ENCODE data around the gene IL13RA1.
A peak's percentile ranks its signal among the peaks of the same experiment; 100 is the strongest.
"Not testable (repeated sequence)": the region's sequence is repeated elsewhere in the genome, so short reads cannot be mapped to it uniquely, and the experiment has no call there.

Gene IL13RA1

DNA sequence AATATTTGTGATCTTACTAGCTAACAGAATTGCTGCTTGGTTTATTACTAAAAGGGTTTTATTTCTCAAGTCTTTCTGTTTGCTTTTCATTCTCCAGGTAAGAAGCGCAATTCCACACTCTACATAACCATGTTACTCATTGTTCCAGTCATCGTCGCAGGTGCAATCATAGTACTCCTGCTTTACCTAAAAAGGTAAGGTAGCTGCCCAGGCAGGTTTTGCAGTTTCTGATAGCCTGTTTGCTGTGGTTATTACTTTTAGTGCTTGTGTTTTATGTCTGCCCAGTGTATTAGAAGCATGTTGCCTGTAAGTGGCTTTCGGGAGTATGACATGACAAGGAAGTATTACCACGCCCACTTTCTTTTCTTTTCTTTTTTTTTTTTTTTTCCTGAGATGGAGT lies 46.4 kb downstream of the IL13RA1 start:
- DNase-seq (ENCODE audit: low read depth in 2 of 2, low spot score in 1 of 2): no peak

DNA sequence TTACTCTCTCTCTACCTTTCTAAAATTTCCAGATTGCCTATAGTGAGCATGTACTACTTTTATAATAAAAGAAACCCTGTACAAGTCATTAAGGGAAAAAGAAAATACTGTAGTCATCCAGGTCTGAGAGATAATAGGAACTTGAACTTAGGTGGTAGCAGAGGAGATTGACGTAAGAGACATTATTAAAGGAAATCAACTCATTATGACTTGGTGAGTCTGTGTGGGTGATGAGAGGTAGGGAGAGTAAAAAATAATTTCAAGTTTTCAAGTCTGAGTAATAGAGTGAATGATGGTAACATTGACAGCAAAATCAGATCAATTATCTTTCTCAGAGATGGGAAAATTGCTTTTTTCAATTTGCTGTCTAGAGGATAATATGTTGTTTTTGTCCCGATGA lies 52.2 kb downstream of the IL13RA1 start:
- DNase-seq (ENCODE audit: low read depth in 2 of 2, low spot score in 1 of 2): no peak

DNA sequence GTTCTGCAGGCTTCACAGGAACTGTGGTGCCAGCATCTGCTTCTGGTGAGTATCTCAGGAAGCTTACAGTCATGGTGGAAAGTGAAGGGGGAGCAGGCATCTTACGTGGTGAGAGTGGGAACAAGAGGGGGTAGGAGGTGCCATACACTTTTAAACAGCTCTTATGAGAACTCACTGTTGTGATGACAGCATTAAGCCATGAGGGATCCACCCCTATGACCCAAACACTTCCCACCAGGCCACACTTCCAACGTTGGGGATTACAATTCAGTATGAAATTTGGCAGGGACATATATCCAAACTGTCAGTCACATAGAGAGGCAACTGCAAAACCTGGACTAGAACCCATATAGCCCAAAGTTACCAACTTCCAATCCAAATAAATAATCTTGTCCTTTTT lies 53.1 kb downstream of the IL13RA1 start:
- no peak for DNase-seq (ENCODE audit: low read depth in 2 of 2, low spot score in 1 of 2)

DNA sequence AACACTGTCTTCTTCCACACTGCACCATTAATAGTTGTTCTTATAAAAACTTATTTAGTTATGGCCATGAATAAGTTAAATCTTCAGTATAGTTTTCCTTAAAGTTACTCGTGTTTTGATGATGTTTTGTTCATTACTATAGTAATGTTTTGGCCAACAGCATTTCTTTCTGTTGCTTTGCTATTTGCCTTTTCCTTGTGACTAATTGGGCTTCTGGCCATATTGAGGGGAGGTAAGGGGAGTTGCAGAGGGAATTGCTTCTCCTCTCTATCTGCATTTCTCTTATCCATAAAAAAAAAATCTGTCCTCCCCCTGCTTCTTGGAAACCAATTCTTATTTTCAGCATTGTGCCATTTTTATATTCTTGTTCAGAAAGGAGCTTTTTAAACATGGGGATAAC lies 53.5 kb downstream of the IL13RA1 start:
- DNase-seq (ENCODE audit: low read depth in 2 of 2, low spot score in 1 of 2): no peak

DNA sequence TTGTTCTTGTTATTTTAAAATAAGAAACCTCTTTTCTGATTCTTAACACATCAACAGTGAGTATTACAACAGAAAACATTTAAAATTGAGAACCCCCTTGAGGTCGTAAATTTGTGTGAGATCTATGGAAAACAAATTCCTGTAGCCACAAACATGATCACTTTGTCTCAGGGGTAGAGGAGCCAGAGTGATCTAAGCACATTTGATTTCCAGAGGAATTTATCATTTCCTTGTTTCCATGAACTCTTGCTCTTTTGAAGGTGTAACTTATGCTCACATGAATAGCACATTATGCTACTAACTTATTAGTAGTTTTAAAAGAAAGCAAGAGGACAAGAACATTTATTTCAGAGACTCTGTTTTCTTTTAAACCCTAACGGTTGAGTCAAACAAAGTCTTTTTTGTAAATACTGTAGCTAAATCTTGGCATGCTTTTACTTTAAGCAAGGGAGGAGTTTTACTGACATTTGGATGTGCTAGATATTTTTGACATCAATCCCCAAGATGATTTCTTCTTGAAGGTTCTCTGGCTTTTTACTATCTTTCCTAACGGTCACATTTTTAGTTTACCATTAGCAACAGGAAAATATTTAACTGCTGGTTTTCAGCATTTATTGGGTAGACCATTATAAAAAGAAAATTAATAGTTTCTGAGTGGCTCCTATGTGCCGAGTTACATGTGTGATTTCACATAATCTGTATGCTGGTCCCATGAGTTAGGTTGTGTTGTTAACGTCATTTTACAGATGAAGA lies 68.3 kb downstream of the IL13RA1 start:
- DNase-seq (ENCODE audit: low read depth in 2 of 2, low spot score in 1 of 2): no peak

DNA sequence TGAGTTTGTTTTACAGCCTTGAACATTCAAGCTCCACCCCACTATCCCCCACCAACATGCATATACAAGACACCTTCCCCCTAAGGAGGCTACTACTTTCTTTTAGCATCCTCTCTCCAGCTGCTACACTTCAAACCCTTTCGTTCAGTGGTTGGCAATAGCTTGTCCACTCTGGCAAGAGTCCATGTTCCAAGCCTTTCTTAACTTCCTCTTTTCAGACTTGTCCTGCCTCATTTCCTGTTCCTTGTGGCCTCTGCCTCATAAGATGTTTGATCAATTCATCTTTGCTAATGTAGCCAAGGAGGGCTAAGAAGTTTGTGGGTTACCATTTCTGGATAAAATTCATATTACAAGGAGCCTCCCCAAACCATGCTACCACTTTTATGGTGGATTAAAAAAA lies 75.5 kb downstream of the IL13RA1 start:
- no peak for DNase-seq (ENCODE audit: low read depth in 2 of 2, low spot score in 1 of 2)

DNA sequence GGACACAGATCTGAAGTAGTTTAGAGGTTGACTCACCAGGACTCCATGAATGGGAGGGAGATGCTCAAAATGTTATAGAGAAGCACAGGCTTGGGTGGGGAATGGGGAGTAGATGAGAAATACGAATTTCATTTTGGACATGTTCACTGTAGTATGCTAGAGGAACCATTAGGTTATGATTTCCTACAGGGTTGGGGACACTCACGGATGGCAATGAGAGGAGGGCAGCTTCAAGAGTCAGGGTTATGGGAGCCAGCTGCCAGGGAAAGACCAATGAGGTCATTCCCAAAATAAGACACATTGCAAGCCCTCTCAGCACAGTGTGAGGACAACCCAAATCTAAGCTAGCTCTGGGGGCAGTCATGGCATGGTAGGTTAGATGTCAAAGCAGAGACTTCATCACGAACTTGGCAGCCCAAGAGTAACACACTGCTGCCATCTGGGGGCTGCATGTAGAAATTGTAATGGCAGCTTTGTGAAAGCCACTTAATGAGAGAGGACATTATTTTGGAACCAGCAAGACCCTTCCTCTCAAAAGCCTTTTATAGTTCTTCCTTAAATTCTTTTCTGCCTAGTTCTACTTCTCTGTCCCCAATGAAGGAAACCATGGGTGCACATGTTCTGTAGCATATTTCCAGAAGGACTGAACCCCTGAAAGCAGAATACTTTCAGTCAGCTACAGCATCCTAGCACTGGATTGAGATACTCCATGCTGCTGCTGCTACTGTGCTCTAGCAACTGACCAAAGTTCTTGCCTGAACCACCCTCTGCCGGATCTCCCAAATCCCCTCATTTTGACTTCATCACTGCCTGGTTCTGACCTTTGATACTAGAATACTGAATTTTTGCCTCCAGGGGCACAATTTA lies 80.0 kb downstream of the IL13RA1 start:
- DNase-seq (ENCODE audit: low read depth in 2 of 2, low spot score in 1 of 2): no peak

DNA sequence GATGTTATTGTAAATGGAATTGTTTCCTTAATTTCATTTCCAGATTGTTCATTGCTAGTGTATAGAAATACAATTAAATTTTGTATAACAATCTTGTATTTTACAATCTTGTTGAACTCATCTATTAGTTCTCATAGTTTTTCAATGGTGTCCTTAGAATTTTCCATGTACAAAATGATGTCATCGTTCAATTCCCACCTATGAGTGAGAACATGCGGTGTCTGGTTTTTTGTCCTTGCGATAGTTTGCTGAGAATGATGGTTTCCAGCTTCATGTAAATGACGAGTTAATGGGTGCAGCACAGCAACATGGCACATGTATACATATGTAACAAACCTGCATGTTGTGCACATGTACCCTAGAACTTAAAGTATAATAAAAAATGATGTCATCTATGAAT lies 89.9 kb downstream of the IL13RA1 start:
- not testable (repeated sequence) for DNase-seq (ENCODE audit: low read depth in 2 of 2, low spot score in 1 of 2)

DNA sequence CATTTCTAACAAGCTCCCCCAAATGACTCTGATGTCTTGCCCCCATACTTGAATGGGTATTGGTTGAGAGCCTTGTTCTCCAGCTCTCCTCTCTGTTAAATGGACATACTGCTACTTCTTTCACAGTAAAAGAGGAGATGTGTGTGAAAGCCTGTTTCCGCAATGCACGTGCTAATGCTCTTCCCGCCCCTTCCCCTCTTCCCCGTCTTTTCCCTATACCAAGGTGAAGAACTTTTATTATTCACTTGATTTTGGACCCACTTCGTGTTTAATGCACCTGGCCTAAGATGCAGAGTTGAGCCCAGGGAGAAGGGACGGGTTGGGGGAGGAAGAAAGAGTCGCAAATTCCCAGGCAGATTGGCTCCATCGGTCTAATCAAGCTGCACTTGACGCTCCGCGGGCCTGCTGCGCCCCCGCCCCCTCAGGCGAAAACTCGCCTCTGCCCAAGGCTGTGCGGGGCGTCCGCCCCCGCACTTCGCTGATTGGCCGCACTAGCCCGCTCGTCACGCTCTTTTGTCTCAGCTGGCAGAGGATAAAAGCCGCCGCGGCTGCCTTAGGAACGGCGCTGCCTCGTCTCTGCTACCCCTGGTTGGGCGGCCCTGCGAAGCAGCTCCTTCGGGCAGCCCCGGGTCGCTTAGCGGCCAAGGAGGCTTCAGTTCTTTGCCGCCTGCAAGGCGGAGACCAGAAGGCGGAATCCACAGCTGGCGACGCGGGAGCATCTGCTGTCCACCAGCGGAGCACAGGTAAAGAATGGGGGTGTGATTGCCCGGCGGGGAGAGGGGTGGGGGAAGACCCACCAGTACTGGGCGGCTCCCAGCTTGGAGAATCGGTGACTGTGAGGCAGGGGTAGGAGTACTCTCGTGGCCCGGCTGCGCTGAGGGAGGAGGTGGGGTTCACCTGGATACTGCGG lies 96.1 kb downstream of the IL13RA1 start, which contains the start of gene ZCCHC12:
TSS of gene ZCCHC12 (plus strand) at position 562 of the 910 bp plus-strand sequence. CDS start 1,421 bp downstream, outside the sequence.
- DNase-seq (ENCODE audit: low read depth in 2 of 2, low spot score in 1 of 2): peak in 1 of 2 donors; percentile 5

DNA sequence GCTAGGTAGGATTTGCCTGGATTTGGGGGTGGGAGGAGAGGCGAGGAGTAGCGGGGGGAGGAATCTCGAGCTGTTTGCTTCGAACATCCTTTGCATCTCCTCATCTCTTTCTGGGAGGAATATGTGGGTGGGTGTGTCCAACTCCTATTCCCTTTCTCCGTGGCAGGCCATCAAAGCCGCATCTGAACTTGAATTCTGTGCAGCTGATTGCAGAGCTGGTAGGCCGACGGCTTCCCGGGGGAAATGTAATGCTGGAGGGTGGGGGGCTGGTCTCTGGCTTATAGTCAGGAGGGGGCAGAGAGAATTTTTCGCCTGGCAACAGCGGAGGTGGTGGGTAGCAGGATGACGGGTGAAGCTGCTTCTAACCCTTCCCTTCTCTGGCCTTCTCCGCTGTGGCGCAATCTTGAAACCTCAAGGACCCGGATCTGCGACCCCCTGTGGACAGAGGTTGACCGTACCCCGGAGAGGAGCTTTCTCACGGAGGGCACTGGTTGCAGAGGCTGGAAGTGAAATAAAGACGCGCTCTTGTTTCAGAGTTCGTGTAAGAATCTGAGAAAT lies 96.8 kb downstream of the IL13RA1 start:
- no peak for DNase-seq (ENCODE audit: low read depth in 2 of 2, low spot score in 1 of 2)

DNA sequence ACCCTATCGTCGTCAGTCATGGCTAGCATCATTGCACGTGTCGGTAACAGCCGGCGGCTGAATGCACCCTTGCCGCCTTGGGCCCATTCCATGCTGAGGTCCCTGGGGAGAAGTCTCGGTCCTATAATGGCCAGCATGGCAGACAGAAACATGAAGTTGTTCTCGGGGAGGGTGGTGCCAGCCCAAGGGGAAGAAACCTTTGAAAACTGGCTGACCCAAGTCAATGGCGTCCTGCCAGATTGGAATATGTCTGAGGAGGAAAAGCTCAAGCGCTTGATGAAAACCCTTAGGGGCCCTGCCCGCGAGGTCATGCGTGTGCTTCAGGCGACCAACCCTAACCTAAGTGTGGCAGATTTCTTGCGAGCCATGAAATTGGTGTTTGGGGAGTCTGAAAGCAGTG lies 97.8 kb downstream of the IL13RA1 start:
- no peak for DNase-seq (ENCODE audit: low read depth in 2 of 2, low spot score in 1 of 2)

DNA sequence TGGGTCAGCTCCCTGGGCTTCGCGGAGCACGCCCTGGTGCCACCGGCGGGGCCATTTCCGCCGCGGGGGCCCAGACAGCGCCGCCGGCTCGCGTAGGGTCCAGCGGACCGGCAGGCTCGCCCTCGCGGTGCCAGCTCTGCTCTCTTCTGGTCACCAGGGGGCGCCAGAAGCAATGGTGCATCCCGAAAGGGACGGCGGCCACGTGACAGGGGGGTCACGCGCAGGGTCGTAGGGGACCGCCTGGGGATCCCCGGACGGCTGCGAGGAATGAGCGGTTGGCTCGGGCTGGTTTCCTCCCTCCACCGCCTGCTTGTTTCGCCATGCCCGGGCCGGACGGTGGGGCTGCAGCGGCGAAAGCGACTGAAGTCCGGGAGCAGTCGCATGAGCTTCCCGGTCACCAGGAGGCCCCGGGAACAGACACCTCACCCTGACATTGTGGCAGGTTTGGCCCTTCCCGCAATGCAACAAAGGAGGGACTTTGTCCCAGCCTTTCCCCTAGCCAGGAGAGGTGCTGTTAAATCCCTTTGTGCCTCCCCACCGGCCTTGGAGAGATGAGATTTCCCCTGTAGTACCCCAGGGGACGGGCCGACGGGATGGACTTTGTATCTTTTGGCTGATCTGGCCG lies 112.0 kb downstream of the IL13RA1 start:
- peak; percentile 11 to 22 for DNase-seq (ENCODE audit: low read depth in 2 of 2, low spot score in 1 of 2)
